GM18951 (cell line): ENCODE measurements around the gene ATP2C1.

Experiments
- POLR2A ChIP-seq: IDR thresholded peaks from 4 replicates; pipeline ENCODE4 v1.6.1; 2011; ENCODE audit warnings: mild to moderate bottlenecking; ENCODE audit not compliant: insufficient read length, insufficient read depth; ENCODE audit errors: extremely low read depth
- in situ Hi-C: fragments of 300-500 bp; cut with MboI; formaldehyde crosslinking; loops from one replicate; pipeline ENCODE4 v1.12.0; 2022; ENCODE audit warnings: low sequenced_read_pairs, mixed read lengths, inconsistent platforms; ENCODE audit not compliant: unreplicated experiment

The ATP2C1 gene

GRCh38 chr3:130991126-130991525, 97.2 kb downstream of the ATP2C1 start:
- in situ Hi-C loops: no loop called here
- no peak for TF ChIP-seq POLR2A

GRCh38 chr3:130992344-130992743, 98.5 kb downstream of the ATP2C1 start:
- TF ChIP-seq POLR2A: no peak
- in situ Hi-C loops: no loop called here

DNA sequence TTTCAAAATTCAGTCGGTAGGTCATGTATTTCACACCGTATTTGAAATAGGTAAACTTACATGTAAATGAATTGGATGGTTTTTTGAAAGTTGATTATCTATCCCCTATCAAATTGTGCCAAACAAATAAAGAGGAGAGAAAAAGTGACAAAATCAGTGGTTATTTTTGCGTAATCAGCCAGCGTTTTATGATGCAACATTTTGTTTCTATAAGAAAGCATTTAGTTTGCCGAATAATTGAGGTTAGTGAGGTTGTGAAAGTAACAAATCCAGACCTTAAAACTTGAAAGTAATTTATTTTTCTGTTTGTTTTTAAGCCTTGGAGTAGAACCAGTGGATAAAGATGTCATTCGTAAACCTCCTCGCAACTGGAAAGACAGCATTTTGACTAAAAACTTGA, 103.4 kb downstream of the ATP2C1 start:
- in situ Hi-C loops: no loop called here
- no peak for TF ChIP-seq POLR2A

- TF ChIP-seq POLR2A: no peak
- in situ Hi-C loops: no loop called here
Measured at GRCh38 chr3:131001071-131001470, 107.2 kb downstream of the ATP2C1 start.

DNA sequence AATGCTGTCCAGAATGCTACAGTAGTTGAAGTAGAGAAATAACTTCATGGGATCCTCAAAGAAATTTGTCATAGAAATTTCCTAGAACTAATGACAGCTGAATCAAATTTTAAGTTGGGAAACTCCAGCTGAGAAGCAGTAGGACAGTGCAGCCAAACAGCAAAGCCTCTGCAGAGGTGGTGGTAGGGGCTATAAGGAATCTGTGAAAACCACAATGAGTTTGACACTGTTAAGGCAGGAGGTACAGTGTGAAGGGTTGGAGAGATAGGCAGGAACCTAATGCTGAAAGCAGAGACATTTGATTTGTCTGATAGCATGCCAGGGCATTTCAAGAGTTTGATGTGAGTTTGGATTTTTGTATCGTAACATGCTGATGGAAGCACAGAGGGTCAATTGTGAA, 110.7 kb downstream of the ATP2C1 start:
- in situ Hi-C loops: no loop called here
- TF ChIP-seq POLR2A: no peak

DNA sequence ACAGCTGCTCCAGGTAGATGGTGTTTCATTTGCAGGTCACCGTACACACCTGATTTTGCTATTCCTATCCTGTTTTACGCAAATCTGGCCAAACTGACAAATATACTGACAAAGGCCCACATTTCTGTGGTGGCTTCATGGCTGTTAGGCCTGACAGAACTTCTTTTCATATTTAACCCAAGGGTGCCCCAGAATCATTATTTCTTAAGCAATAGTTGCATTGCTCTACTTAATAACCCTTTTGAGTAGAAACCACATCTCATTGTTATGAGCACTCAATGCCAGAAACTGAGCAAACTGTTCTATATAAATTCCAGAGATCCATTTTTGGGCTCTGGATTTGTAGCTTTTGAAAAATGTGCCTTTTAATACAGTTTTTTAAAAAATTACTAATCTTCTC, 113.4 kb downstream of the ATP2C1 start:
- TF ChIP-seq POLR2A: no peak
- in situ Hi-C loops: no loop called here

DNA sequence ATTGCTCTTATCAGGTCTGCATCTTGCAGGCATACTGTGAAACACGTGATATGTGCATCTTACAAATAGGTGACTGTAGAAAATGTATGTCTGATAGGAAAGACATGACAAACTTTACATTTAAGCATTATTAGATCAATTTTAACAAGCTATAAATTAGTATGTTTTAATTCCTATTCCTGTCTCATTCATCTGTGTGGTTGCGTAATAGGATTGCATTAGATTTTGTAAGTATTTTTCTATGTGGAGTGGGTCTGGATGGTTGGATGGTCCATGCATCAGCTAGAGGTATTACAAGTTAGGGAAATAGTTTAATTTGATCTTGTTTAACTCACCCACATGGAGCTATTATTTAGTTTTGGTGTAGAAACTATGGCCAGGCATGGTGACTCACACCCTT, 113.9 kb downstream of the ATP2C1 start:
- in situ Hi-C loops: no loop called here
- no peak for TF ChIP-seq POLR2A

DNA sequence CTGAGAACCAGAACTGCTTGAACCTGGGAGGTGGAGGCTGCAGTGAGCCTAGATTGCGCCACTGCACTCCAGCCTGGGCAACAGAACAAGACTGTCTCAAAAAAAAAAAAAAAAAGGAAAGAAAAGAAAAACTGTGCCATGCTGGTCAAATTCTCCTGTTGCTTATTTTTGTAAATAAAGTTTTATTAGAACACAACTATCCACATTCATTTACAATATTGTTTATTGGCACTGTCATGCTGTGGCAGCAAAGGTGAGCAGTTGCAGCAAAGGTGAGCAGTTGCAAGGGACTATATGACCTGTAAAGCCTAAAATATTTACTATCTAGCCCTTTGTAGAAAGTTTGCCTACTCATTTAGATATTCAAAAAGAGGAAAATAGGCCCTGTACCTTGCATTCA, 114.4 kb downstream of the ATP2C1 start:
- TF ChIP-seq POLR2A: no peak
- in situ Hi-C loops: no loop called here

GRCh38 chr3:131009698-131010097, 115.8 kb downstream of the ATP2C1 start:
- no peak for TF ChIP-seq POLR2A
- in situ Hi-C loops: no loop called here

GRCh38 chr3:131018970-131019369, 125.1 kb downstream of the ATP2C1 start:
- TF ChIP-seq POLR2A: no peak
- in situ Hi-C loops: no loop called here

GRCh38 chr3:131020122-131020693, 126.3 kb downstream of the ATP2C1 start:
- no peak for TF ChIP-seq POLR2A
- in situ Hi-C loops: no loop called here

GRCh38 chr3:131025539-131025938, 131.7 kb downstream of the ATP2C1 start:
- TF ChIP-seq POLR2A: no peak
- in situ Hi-C loops: loop anchor here (25.0 kb wide), 3 partner anchors 462 to 1162 kb away; partner anchors contain the start of gene CPNE4

- TF ChIP-seq POLR2A: peak; percentile 81
- in situ Hi-C loops: loop anchor here (25.0 kb wide), 3 partner anchors 461 to 1161 kb away; partner anchors contain the start of gene CPNE4
Measured at GRCh38 chr3:131026321-131027151, 132.7 kb downstream of the ATP2C1 start, which contains the start of the genes ASTE1 and NEK11. TSS of gene ASTE1 (minus strand) at chr3:131026825. CDS start at chr3:131025306, 1,519 bp downstream. TSS of gene NEK11 (plus strand) at chr3:131026877. CDS start at chr3:131029709, 2,832 bp downstream.

GRCh38 chr3:131028844-131029243, 135.0 kb downstream of the ATP2C1 start:
- in situ Hi-C loops: loop anchor here (25.0 kb wide), 3 partner anchors 458 to 1158 kb away; partner anchors contain the start of gene CPNE4
- no peak for TF ChIP-seq POLR2A

- no peak for TF ChIP-seq POLR2A
- in situ Hi-C loops: loop anchor here (25.0 kb wide), 3 partner anchors 456 to 1156 kb away; partner anchors contain the start of gene CPNE4
Measured at GRCh38 chr3:131031660-131032059, 137.8 kb downstream of the ATP2C1 start.
